Measurements from ENCODE around the gene SMIM28.
"Not testable (repeated sequence)": the region's sequence is repeated elsewhere in the genome, so short reads cannot be mapped to it uniquely, and the experiment has no call there.

SMIM28 gene

DNA sequence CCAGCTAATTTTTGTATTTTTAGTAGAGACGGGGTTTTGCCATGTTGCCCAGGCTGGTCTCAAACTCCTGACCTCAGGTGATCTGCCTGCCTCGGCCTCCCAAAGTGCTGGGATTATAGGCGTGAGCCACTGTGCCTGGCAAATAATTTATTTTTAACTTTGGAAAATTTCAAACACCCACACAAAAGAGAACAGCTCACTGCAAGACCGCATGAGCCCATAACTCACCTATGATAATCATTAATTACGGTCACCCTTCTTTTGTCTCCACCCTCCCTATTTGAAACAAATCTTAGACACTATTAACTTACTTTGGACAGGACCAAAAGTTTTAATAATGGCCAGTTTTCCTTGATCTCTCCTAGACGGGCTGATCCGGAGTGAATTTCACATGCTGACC is 47.6 kb downstream of the SMIM28 start:
- not testable (repeated sequence) for H3K27ac Mint-ChIP-seq, H3K4me3 Mint-ChIP-seq, H3K9me3 Mint-ChIP-seq

GRCh38 chr6:138426500-138427123 is 48.9 kb downstream of the SMIM28 start:
- Mint-ChIP-seq H3K4me1 (ENCODE audit: low read depth) (peaks cover 6% of the 10 kb centered on the region), H3K27ac (no peak overlapping the region), H3K4me3 (no peak overlapping the region)

More for the DNA sequence above, 47.6 kb downstream of the SMIM28 start:
- H3K4me1 Mint-ChIP-seq (ENCODE audit: low read depth); H3K36me3 Mint-ChIP-seq (ENCODE audit: low read depth): not testable (repeated sequence)
- H3K27me3 Mint-ChIP-seq (ENCODE audit: low read depth), result peaks cover 10% of the 10 kb centered on the region

DNA sequence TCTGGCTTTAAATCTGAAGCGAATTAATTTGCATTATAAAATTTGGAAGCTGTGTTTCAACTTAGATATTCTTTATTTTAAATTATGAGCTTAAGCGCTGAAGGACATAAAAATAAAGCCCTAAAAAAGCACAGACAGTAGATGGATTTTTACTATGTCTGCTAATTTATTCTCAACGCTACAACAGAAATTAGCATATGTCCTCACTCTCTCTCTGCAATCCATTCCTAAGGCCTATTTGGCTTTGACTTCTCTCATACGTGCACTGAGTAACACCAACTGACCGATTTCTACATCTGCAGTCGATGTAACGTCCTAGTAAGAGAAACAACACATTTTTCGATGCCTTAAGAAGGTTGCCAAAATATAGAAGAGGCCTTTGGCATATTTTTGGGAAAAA is 50.0 kb downstream of the SMIM28 start:
- Mint-ChIP-seq H3K4me3 (no peak overlapping the region), H3K27ac (no peak overlapping the region), H3K9me3 (no peaks in the 10 kb centered on the region), H3K4me1 (ENCODE audit: low read depth) (peaks cover 6% of the 10 kb centered on the region), H3K27me3 (ENCODE audit: low read depth) (peaks cover 13% of the 10 kb centered on the region), H3K36me3 (ENCODE audit: low read depth) (no peaks in the 10 kb centered on the region)

More at GRCh38 chr6:138426500-138427123, 48.9 kb downstream of the SMIM28 start:
- H3K36me3 Mint-ChIP-seq (ENCODE audit: low read depth), result no peaks in the 10 kb centered on the region
- peaks cover 12% of the 10 kb centered on the region for H3K27me3 Mint-ChIP-seq (ENCODE audit: low read depth)
- no peaks in the 10 kb centered on the region for H3K9me3 Mint-ChIP-seq

- Mint-ChIP-seq H3K9me3 (no peaks in the 10 kb centered on the region), H3K4me3 (no peak overlapping the region), H3K4me1 (ENCODE audit: low read depth) (peaks cover 1% of the 10 kb centered on the region), H3K27ac (no peak overlapping the region), H3K27me3 (ENCODE audit: low read depth) (peaks cover 13% of the 10 kb centered on the region), H3K36me3 (ENCODE audit: low read depth) (no peaks in the 10 kb centered on the region)
Measured at GRCh38 chr6:138428944-138429598, 51.4 kb downstream of the SMIM28 start.

DNA sequence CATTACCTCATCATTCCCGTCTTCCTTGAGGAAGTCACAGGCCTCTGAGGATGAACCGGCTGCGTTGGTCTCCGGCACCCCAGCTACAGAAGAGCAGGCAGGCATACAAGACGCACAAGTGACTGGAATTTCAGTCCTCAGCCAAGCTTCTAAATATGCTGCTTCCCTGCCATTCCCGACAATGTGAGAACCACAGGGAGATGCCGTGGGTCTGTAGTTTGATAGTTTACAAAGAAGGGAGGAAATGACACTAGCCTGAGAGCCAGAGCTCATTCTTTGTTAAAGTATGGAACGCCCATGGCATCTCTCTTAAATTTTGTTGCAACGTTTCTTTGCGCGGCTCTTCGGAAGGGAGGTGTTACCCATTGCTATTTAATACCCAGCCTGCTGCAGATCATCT is 52.1 kb downstream of the SMIM28 start:
- no peak overlapping the region for H3K27ac Mint-ChIP-seq
- H3K4me3 Mint-ChIP-seq, result no peak overlapping the region
- peaks cover 13% of the 10 kb centered on the region for H3K27me3 Mint-ChIP-seq (ENCODE audit: low read depth)
- peaks cover 1% of the 10 kb centered on the region for H3K4me1 Mint-ChIP-seq (ENCODE audit: low read depth)
- no peaks in the 10 kb centered on the region for H3K9me3 Mint-ChIP-seq
- no peaks in the 10 kb centered on the region for H3K36me3 Mint-ChIP-seq (ENCODE audit: low read depth)

GRCh38 chr6:138430361-138431145 is 52.8 kb downstream of the SMIM28 start:
- H3K4me3 Mint-ChIP-seq, result no peak overlapping the region
- no peak overlapping the region for H3K27ac Mint-ChIP-seq
- peaks cover 13% of the 10 kb centered on the region for H3K27me3 Mint-ChIP-seq (ENCODE audit: low read depth)

GRCh38 chr6:138431256-138432062 is 53.8 kb downstream of the SMIM28 start:
- Mint-ChIP-seq H3K27ac (no peak overlapping the region), H3K36me3 (ENCODE audit: low read depth) (no peaks in the 10 kb centered on the region), H3K27me3 (ENCODE audit: low read depth) (peaks cover 13% of the 10 kb centered on the region), H3K9me3 (no peaks in the 10 kb centered on the region), H3K4me1 (ENCODE audit: low read depth) (peaks cover 1% of the 10 kb centered on the region), H3K4me3 (no peak overlapping the region)

More at GRCh38 chr6:138430361-138431145, 52.8 kb downstream of the SMIM28 start:
- peaks cover 1% of the 10 kb centered on the region for H3K4me1 Mint-ChIP-seq (ENCODE audit: low read depth)
- H3K9me3 Mint-ChIP-seq, result no peaks in the 10 kb centered on the region
- no peaks in the 10 kb centered on the region for H3K36me3 Mint-ChIP-seq (ENCODE audit: low read depth)

DNA sequence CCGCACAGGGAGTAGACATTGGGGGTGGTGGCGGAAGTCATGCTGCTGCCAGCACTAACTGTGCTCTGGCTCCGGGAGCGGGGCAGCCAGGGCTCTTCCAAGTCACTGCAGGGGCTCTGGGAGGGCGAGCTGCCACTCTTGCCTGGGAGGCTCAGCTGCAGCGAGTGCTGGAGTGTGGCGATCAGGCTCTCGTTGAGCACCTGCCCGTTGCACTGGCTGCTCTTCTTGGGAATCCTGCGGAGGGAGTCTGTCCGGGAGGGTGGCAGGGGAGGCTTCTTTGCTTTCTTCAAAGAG is 54.3 kb downstream of the SMIM28 start:
- no peaks in the 10 kb centered on the region for H3K36me3 Mint-ChIP-seq (ENCODE audit: low read depth)
- no peak overlapping the region for H3K4me3 Mint-ChIP-seq
- no peaks in the 10 kb centered on the region for H3K9me3 Mint-ChIP-seq
- H3K4me1 Mint-ChIP-seq (ENCODE audit: low read depth), result peaks cover 1% of the 10 kb centered on the region
- peaks cover 13% of the 10 kb centered on the region for H3K27me3 Mint-ChIP-seq (ENCODE audit: low read depth)
- H3K27ac Mint-ChIP-seq, result no peak overlapping the region
